Measurements from ENCODE around the gene CCDC28A.

- TF ChIP-seq KDM5A (IDR thresholded peaks at IDR 0.05) (no peak), CTCF (IDR thresholded peaks at IDR 0.05) (no peak), RCOR1 (IDR thresholded peaks at IDR 0.05; ENCODE audit: low read depth, low read length) (no peak), E2F6 (IDR thresholded peaks at IDR 0.05; ENCODE audit: borderline replicate concordance, low read depth) (no peak), POLR2A (IDR thresholded peaks at IDR 0.05; ENCODE audit: low read length) (no peak), RAD21 (conservative IDR thresholded peaks at IDR 0.05 in 1 of 2, IDR thresholded peaks at IDR 0.05 in 1 of 2) (no peak), PHF8 (IDR thresholded peaks at IDR 0.05; ENCODE audit: borderline replicate concordance, low read depth) (no peak), POLR2AphosphoS2 (conservative IDR thresholded peaks at IDR 0.05; ENCODE audit: low read length) (no peak), REST (IDR thresholded peaks at IDR 0.05) (no peak), HDAC2 (IDR thresholded peaks at IDR 0.05) (no peak), SMC3 (IDR thresholded peaks at IDR 0.05) (no peak), CEBPB (IDR thresholded peaks at IDR 0.05) (no peak), RFX5 (IDR thresholded peaks at IDR 0.05) (no peak), JUN (IDR thresholded peaks at IDR 0.05) (no peak)
These were observed 47.4 kb upstream of the CCDC28A start for GRCh38 chr6:138726066-138726756.

All from A549 (cell line).